K562 (cell line): ENCODE measurements around the gene COL15A1. TPM values are rescaled to one million over a fixed set of nuclear protein-coding genes. Genes with fewer than 3 reads are reported as not detected.

ENCODE experiments used
- ATAC-seq: fragments of 200-7000 bp; cut with Tn5 transposase; 3 replicates; pipeline ENCODE4 v1.9.1; 2020; ENCODE audit warnings: moderate library complexity
- BruUV-seq: library from RNA; stranded (reverse); fragments of 400-500 nt; replicated peaks from 2 replicates; lab custom pipeline; 2021; lab: Mats Ljungman, UMichigan
- CTCF ChIA-PET: fragments of 300-600 bp; formaldehyde crosslinking; extraction: SDS; loops from one replicate; lab custom pipeline; 2021; ENCODE audit warnings: low intra/inter-chr PET ratio; lab: Yijun Ruan, JAX
- POLR2A ChIA-PET: fragments of 300-600, 350-650 bp; sonication (Branson Sonifier 250); formaldehyde crosslinking; extraction: SDS; loops from one replicate; lab custom pipeline; 2021; ENCODE audit warnings: antibody characterized with exemption, inconsistent platforms; lab: Yijun Ruan, JAX
- DNase-seq, 4 experiments: peaks; one replicate each; pipeline versions ENCODE4 v3.0.0 to v3.0.0-alpha.2; 2011 to 2018; ENCODE audit warnings: low spot score in 3 of 4, mixed read lengths in 3 of 4; ENCODE audit errors: extremely low read depth in 1 of 4
- FAIRE-seq: peaks from 2 replicates; lab custom pipeline; 2011; peaks lifted over from hg19 to GRCh38; lab: Jason Lieb, UNC
- H2AFZ ChIP-seq: 2 replicates; pipeline ENCODE4 v1.6.0; 2011; ENCODE audit warnings: low read depth, low read length, control low read depth, inconsistent platforms
- H3K27ac ChIP-seq: fragments of 200-600 bp; 3 replicates; pipeline ENCODE4 v1.8.0; 2011; ENCODE audit warnings: low read depth, mild to moderate bottlenecking, control low read depth, inconsistent platforms, low read length, moderate library complexity, mixed read lengths; ENCODE audit errors: extremely low read depth
- H3K27me3 ChIP-seq, 2 experiments: fragments of 300-600 bp in 1 of 2; 2 replicates in 1 of 2; 3 replicates in 1 of 2; pipeline versions ENCODE4 v1.6.0 to v1.8.0; 2011; ENCODE audit warnings: inconsistent platforms in 2 of 2, low read length in 2 of 2, mild to moderate bottlenecking in 1 of 2, mixed read lengths in 1 of 2, moderate library complexity in 1 of 2; ENCODE audit not compliant: control insufficient read depth in 2 of 2, insufficient read depth in 2 of 2
- H3K36me3 ChIP-seq: fragments of 300-600 bp; 3 replicates; pipeline ENCODE4 v1.8.0; 2011; ENCODE audit warnings: mild to moderate bottlenecking, low read length, inconsistent platforms; ENCODE audit not compliant: control insufficient read depth, insufficient read depth
- H3K4me1 ChIP-seq, 2 experiments: fragments of 200-600 bp in 1 of 2; replicated peaks in 1 of 2; 2 replicates in 1 of 2; 3 replicates in 1 of 2; pipeline versions ENCODE4 v1.5.1 to v1.8.0; 2011; ENCODE audit warnings: inconsistent platforms in 2 of 2, low read length in 2 of 2, mild to moderate bottlenecking in 1 of 2, mixed read lengths in 1 of 2, moderate library complexity in 1 of 2; ENCODE audit not compliant: control insufficient read depth in 2 of 2, insufficient read depth in 2 of 2
- H3K4me2 ChIP-seq: 2 replicates; pipeline ENCODE4 v1.6.1; 2011; ENCODE audit warnings: low read length, control low read depth, inconsistent platforms, mixed read lengths; ENCODE audit not compliant: insufficient read depth
- H3K4me3 ChIP-seq: fragments of 200-600 bp; sonication (generic), shearing (Covaris generic); 2 replicates; pipeline ENCODE4 v1.5.1; 2016; ENCODE audit warnings: control low read depth, inconsistent platforms
- H3K79me2 ChIP-seq: fragments of 200-600 bp; 3 replicates; pipeline ENCODE4 v1.8.0; 2011; ENCODE audit warnings: low read length, inconsistent platforms; ENCODE audit not compliant: control insufficient read depth, insufficient read depth
- H3K9ac ChIP-seq, 2 experiments: 2 replicates each; pipeline versions ENCODE4 v1.6.0 to v1.6.1; 2011; ENCODE audit warnings: low read depth in 2 of 2, low read length in 2 of 2, control low read depth in 1 of 2, inconsistent platforms in 1 of 2, mild to moderate bottlenecking in 1 of 2, mixed read lengths in 1 of 2; ENCODE audit not compliant: insufficient read depth in 1 of 2
- H3K9me1 ChIP-seq: one replicate; pipeline ENCODE4 v1.6.0; 2011; ENCODE audit warnings: inconsistent platforms, mild to moderate bottlenecking, low read length, moderate library complexity; ENCODE audit not compliant: control insufficient read depth, insufficient read depth
- H3K9me3 ChIP-seq: replicated peaks from 2 replicates; pipeline ENCODE4 v1.5.1; 2011; ENCODE audit warnings: low read depth, low read length, inconsistent platforms; ENCODE audit not compliant: control insufficient read depth, insufficient read depth
- H4K20me1 ChIP-seq: replicated peaks from 2 replicates; pipeline ENCODE4 v1.6.1; 2011; ENCODE audit warnings: low read length, inconsistent platforms, mixed read lengths; ENCODE audit not compliant: control insufficient read depth, insufficient read depth
- FOSL1 ChIP-seq: fragments of 200-800 bp; sonication (Bioruptor generic); conservative IDR thresholded peaks from 2 replicates; pipeline ENCODE4 v1.6.1; 2016; ENCODE audit warnings: missing genetic modification characterization, missing compliant biosample characterization
- KDM5B ChIP-seq: fragments of 200-600 bp; sonication (generic); IDR thresholded peaks from 2 replicates; pipeline ENCODE4 v1.6.1; 2012; ENCODE audit warnings: low read depth, mild to moderate bottlenecking, moderate library complexity, low read length, control low read depth, inconsistent platforms; ENCODE audit not compliant: insufficient replicate concordance
- XRCC4 ChIP-seq: IDR thresholded peaks from one replicate; pipeline ENCODE4 v1.6.1; 2011; ENCODE audit not compliant: insufficient read depth, insufficient read length; ENCODE audit errors: extremely low read depth
- ZBTB7A ChIP-seq: IDR thresholded peaks from 2 replicates; pipeline ENCODE4 v1.6.1; 2011; ENCODE audit warnings: low read depth, mild to moderate bottlenecking, low read length, moderate library complexity, borderline replicate concordance; ENCODE audit not compliant: control insufficient read depth
- WGBS: fragments of 100-300 bp; shearing (Covaris generic); methylation state at CpG from one replicate; pipeline ENCODE4 v1.1.6; 2016; ENCODE audit warnings: low coverage, mixed read lengths; ENCODE audit not compliant: insufficient coverage; ENCODE audit errors: missing lambda C conversion rate; 5-methylcytosine and 5-hydroxymethylcytosine counted together
- in situ Hi-C: fragments of 300-500 bp; cut with MboI; formaldehyde crosslinking; loops from 4 replicates; pipeline ENCODE4 v1.15.0; 2018; ENCODE audit warnings: inconsistent platforms, mixed read lengths
- intact Hi-C: fragments of 100-400 bp; cut with micrococcal nuclease; formaldehyde crosslinking; loops from 2 replicates; pipeline ENCODE4 v1.14.2; 2022
- polyA plus RNA-seq, 8 experiments: library from polyadenylated mRNA; depleted of rRNA in 4 of 8; stranded (reverse) in 5 of 8; unstranded in 3 of 8; fragments of >200 nt; fragmentation: Nextera tagmentation in 2 of 8; fragmentation: Illumina TruSeq in 1 of 8; extraction: Ambion mirVana in 2 of 8; extraction: Trizol in 1 of 8; gene quantifications; 2 replicates each; pipeline versions ENCODE4 v1.2.1 to v1.2.3, GENCODE V29; 2011 to 2014; ENCODE audit warnings: inconsistent platforms in 1 of 8, missing spikeins in 1 of 8
- total RNA-seq, 7 experiments: library from RNA; depleted of rRNA in 6 of 7; stranded (reverse); fragments of >200 nt in 6 of 7; fragmentation: Illumina TruSeq in 2 of 7; extraction: Trizol in 2 of 7; gene quantifications; 2 replicates each; pipeline versions ENCODE4 v1.2.1 to v1.2.3, GENCODE V29; 2011 to 2021; ENCODE audit warnings: low replicate concordance in 1 of 7
- TF ChIP-seq, protein P1 (sequence below): fragments of 450-650 bp; formaldehyde crosslinking; IDR thresholded peaks from 2 replicates; pipeline ENCODE4 v1.4.0; 2020; ENCODE audit warnings: mild to moderate bottlenecking, mixed read lengths
- TF ChIP-seq, protein P2 (sequence below): fragments of 250-450 bp; sonication (Bioruptor Pico); IDR thresholded peaks from 2 replicates; pipeline ENCODE4 v1.8.0; 2021; ENCODE audit warnings: mild to moderate bottlenecking, moderate library complexity

Gene COL15A1
- total and polyA plus RNA-seq, 9 of the 15 experiments (the other 6 are each of a cell fraction or from before 2014, with no cell fraction given): 0.46 to 5.1 (median 2.6) TPM

DNA sequence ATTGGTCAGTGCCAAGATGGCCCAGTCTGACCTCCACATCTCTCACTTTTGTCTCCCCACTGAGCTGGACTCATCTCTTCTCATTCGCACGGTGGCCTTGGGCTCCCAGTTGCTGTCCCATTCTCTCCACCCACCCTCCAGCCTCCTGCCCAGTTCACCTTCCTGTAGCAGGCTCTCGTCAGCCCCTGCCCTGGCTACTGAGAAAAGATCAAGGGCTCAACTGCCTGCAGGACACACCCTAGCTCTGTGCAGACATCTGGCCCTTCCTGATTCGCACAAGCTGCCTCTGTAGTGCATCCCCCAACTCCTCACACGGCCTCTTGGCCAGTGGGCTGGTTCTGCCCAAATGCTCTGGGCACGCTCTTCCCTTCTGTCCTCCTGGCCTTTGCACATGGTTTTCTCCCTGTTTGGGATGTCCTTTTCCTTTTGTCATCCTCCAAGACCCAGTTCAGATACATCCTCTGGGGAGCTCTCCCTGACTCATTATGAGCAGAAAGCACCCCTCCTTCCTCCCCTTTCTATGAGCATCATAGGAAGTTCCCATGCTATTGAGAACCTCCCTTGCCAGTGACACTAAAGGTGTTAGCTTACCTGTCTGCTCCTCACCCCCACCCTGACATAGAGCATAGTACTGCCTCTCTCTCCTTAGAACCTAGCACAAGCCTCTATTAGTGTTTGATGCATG is 82.7 kb downstream of the COL15A1 start:
- POLR2A ChIA-PET: interaction anchor here (0.6 to 2.5 kb wide), 5 partner anchors 8 to 79 kb away, joined by 3 to 13 read pairs (median 4); no protein-coding TSS in a partner anchor
- CTCF ChIA-PET: no interaction called here
- ATAC-seq (peak; percentile 60), FAIRE-seq (peak; percentile 56), DNase-seq (peak in 2 of 4 experiments; percentile 40 to 54)
- H3K9me3 ChIP-seq: no peaks in the 10 kb centered on the region
- BruUV-seq: no TSS peak
- no peaks in the 10 kb centered on the region for H3K27me3 ChIP-seq
- no peaks in the 10 kb centered on the region for H3K36me3 ChIP-seq
- H3K4me1 ChIP-seq: peaks cover 16 to 30% of the 10 kb centered on the region in 2 experiments
- in situ Hi-C loops (no loop called here), intact Hi-C loops (loop anchor here (5.0 kb wide), 1 partner anchor 51 kb away; no protein-coding TSS in a partner anchor)
- 26% methylated on average over 5 of the region's 6 CpGs for WGBS
- H3K27ac ChIP-seq: no peak overlapping the region
- peak overlapping the region; percentile 29; the same call in 1 of the 2 replicates for H3K4me2 ChIP-seq
- H3K9me1 ChIP-seq: no peaks in the 10 kb centered on the region
- no peak for TF ChIP-seq XRCC4
- TF ChIP-seq, protein P1, sequence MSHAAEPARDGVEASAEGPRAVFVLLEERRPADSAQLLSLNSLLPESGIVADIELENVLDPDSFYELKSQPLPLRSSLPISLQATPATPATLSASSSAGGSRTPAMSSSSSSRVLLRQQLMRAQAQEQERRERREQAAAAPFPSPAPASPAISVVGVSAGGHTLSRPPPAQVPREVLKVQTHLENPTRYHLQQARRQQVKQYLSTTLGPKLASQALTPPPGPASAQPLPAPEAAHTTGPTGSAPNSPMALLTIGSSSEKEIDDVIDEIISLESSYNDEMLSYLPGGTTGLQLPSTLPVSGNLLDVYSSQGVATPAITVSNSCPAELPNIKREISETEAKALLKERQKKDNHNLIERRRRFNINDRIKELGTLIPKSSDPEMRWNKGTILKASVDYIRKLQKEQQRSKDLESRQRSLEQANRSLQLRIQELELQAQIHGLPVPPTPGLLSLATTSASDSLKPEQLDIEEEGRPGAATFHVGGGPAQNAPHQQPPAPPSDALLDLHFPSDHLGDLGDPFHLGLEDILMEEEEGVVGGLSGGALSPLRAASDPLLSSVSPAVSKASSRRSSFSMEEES (CRISPR knock-in tag): no peak
- TF ChIP-seq, protein P2, sequence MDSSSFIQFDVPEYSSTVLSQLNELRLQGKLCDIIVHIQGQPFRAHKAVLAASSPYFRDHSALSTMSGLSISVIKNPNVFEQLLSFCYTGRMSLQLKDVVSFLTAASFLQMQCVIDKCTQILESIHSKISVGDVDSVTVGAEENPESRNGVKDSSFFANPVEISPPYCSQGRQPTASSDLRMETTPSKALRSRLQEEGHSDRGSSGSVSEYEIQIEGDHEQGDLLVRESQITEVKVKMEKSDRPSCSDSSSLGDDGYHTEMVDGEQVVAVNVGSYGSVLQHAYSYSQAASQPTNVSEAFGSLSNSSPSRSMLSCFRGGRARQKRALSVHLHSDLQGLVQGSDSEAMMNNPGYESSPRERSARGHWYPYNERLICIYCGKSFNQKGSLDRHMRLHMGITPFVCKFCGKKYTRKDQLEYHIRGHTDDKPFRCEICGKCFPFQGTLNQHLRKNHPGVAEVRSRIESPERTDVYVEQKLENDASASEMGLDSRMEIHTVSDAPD: no peak
- TF ChIP-seq ZBTB7A: peak; percentile 27; the same call in 1 of the 2 replicates
- no peak for TF ChIP-seq KDM5B
- TF ChIP-seq FOSL1 (tag): no peak
- H2AFZ ChIP-seq: 0 out of 2 replicates have a peak overlapping the region, but pooled peaks have one; percentile 56
- no peaks in the 10 kb centered on the region for H4K20me1 ChIP-seq
- no peaks in the 10 kb centered on the region for H3K79me2 ChIP-seq
- H3K9ac ChIP-seq: peak overlapping the region in 1 of 2 experiments; percentile 66; a peak in 2 of 4 replicates
- no peak overlapping the region for H3K4me3 ChIP-seq
